Prostate gland (tissue), 2 donors: ENCODE measurements around the gene FOLR1. TPM values are rescaled to one million over a fixed set of nuclear protein-coding genes. Genes with fewer than 3 reads are reported as not detected.
"Not testable (repeated sequence)": the region's sequence is repeated elsewhere in the genome, so short reads cannot be mapped to it uniquely, and the experiment has no call there.

ENCODE experiments used
- DNase-seq: peaks from one replicate; pipeline ENCODE4 v3.0.0-alpha.2; 2019; ENCODE audit warnings: low spot score
- H3K27ac ChIP-seq, 2 donors: fragments of 200-600 bp; sonication (generic); 2 replicates each; pipeline ENCODE4 v1.5.1; 2017 to 2019
- H3K27me3 ChIP-seq: fragments of 200-600 bp; sonication (generic); replicated peaks from 2 replicates; pipeline ENCODE4 v1.5.1; 2019; ENCODE audit not compliant: insufficient read depth
- H3K36me3 ChIP-seq, 2 donors: fragments of 200-600 bp; sonication (generic); 1 replicate in 1 of 2; 2 replicates in 1 of 2; pipeline versions ENCODE4 v1.5.1 to v1.8.1; 2017 to 2019
- H3K4me1 ChIP-seq: fragments of 200-600 bp; sonication (generic); replicated peaks from 2 replicates; pipeline ENCODE4 v1.5.1; 2019
- H3K4me3 ChIP-seq, 2 donors: fragments of 200-600 bp; sonication (generic); 2 replicates each; pipeline ENCODE4 v1.5.1; 2017 to 2019
- H3K9me3 ChIP-seq: fragments of 200-600 bp; sonication (generic); 2 replicates; pipeline ENCODE4 v1.5.1; 2017
- CTCF ChIP-seq, 4 experiments: fragments of 200-600 bp in 2 of 4; fragments of 450-650 bp in 2 of 4; sonication (generic) in 2 of 4; IDR thresholded peaks; 1 replicate in 3 of 4; 2 replicates in 1 of 4; pipeline ENCODE4 v1.5.1; 2016 to 2019; ENCODE audit warnings: antibody characterized with exemption in 4 of 4, mild to moderate bottlenecking in 2 of 4, moderate library complexity in 2 of 4
- POLR2A ChIP-seq: fragments of 450-650 bp; IDR thresholded peaks from one replicate; pipeline ENCODE4 v1.6.1; 2016; ENCODE audit warnings: antibody characterized with exemption, mild to moderate bottlenecking
- POLR2AphosphoS5 ChIP-seq: sonication (generic); formaldehyde crosslinking; IDR thresholded peaks from one replicate; pipeline ENCODE4 v1.6.1; 2017; ENCODE audit warnings: antibody characterized with exemption
- WGBS: methylation state at CpG from one replicate; pipeline ENCODE4 v1.1.5; 2018; 5-methylcytosine and 5-hydroxymethylcytosine counted together
- intact Hi-C: fragments of 100-400 bp; cut with DNase I; formaldehyde crosslinking; loops from one replicate; pipeline ENCODE4 v1.14.2; 2022
- total RNA-seq, 2 donors: library from RNA; depleted of rRNA; stranded (reverse); fragments of >200 nt; gene quantifications; one replicate each; pipeline ENCODE4 v1.1.0, GENCODE V29; 2016

Gene FOLR1
- 1 to 10 TPM in 1 of 2 donors, not detected in 1; 8.9 TPM for total RNA-seq

- Histone ChIP-seq H3K9me3 (no peaks in the 10 kb centered on the region), H3K36me3 (no peaks in the 10 kb centered on the region), H3K4me3 (no peak within 1 kb of the TSS), H3K27ac (no peak within 1 kb of the TSS), H3K4me1 (no peaks in the 10 kb centered on the region), H3K27me3 (no peaks in the 10 kb centered on the region)
- 81% methylated on average over 5 of the region's 5 CpGs for WGBS
- intact Hi-C loops, result no loop called here
- TF ChIP-seq CTCF (IDR thresholded peaks at IDR 0.05) (no peak), POLR2A (no peak), POLR2AphosphoS5 (no peak)
- DNase-seq, result no peak
Observed at GRCh38 chr11:72191961-72192381, at the start of gene FOLR1. TSS of gene FOLR1 (plus strand) at chr11:72192140. CDS start at chr11:72192174, 34 bp downstream.

- not testable (repeated sequence) for H3K27me3 ChIP-seq, H3K27ac ChIP-seq, H3K9me3 ChIP-seq, H3K4me1 ChIP-seq, DNase-seq, H3K4me3 ChIP-seq, H3K36me3 ChIP-seq
- WGBS, result no CpG with 5 or more reads among the region's 1 CpG
- intact Hi-C loops, result loop anchor here (5.0 kb wide), 2 partner anchors 115 to 165 kb away; no protein-coding TSS in a partner anchor
Observed at GRCh38 chr11:72142543-72142942, 49.4 kb upstream of the FOLR1 start.

DNA sequence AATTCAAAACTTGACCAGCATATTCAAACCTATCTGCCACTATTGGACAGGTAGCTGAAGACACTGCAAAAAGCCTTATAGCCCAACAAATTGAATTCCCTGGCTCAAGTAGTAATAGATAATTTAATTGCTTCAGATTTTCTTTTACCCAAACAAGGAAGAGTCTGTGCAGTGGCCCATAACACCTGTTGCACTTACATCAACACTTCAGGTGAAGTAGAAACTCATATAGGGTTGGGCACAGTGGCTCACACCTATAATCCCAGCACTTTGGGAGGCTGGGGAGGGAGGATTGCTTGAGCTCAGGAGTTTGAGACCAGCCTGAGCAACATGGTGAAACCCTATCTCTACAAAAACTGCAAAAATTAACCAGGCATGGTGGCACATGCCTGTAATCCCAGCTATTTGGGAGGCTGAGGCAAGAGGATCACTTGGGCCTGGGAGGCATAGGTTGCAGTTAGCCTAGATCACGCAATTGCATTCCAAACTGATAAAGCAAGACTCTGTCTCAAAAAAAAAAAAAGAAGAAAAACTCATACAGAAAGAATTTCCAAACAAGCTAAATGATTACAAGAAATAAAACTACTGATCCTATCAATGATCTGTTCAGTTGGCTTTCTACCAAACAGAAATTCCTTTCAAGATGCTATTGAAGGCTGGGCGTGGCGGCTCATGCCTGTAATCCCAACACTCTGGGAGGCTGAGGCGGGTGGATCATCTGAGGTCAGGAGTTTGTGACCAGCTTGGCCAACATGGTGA lies 47.0 kb upstream of the FOLR1 start:
- Histone ChIP-seq H3K4me3 (no peak overlapping the region), H3K27ac (no peak overlapping the region), H3K36me3 (no peaks in the 10 kb centered on the region), H3K4me1 (no peaks in the 10 kb centered on the region), H3K27me3 (no peaks in the 10 kb centered on the region), H3K9me3 (no peaks in the 10 kb centered on the region)
- WGBS, result 82% methylated on average over 4 of the region's 4 CpGs
- TF ChIP-seq POLR2A (no peak), CTCF (IDR thresholded peaks at IDR 0.05) (no peak), POLR2AphosphoS5 (no peak)
- intact Hi-C loops, result loop anchor here (5.0 kb wide), 2 partner anchors 118 to 168 kb away; no protein-coding TSS in a partner anchor
- no peak for DNase-seq

GRCh38 chr11:72146625-72147024 lies 45.3 kb upstream of the FOLR1 start:
- TF ChIP-seq POLR2AphosphoS5 (no peak), CTCF (IDR thresholded peaks at IDR 0.05) (no peak), POLR2A (no peak)
- no peak overlapping the region for H3K27ac ChIP-seq
- no peaks in the 10 kb centered on the region for H3K9me3 ChIP-seq
- WGBS, result 30% methylated on average over 2 of the region's 2 CpGs
- H3K4me3 ChIP-seq, result no peak overlapping the region
- no peaks in the 10 kb centered on the region for H3K4me1 ChIP-seq
- no peak for DNase-seq
- no peaks in the 10 kb centered on the region for H3K36me3 ChIP-seq
- no peaks in the 10 kb centered on the region for H3K27me3 ChIP-seq
- intact Hi-C loops, result no loop called here

- H3K27me3 ChIP-seq, result no peaks in the 10 kb centered on the region
- intact Hi-C loops, result no loop called here
- DNase-seq, result no peak
- no peaks in the 10 kb centered on the region for H3K9me3 ChIP-seq
- no peak overlapping the region for H3K27ac ChIP-seq
- H3K4me3 ChIP-seq, result no peak overlapping the region
- H3K36me3 ChIP-seq, result no peaks in the 10 kb centered on the region
- WGBS, result 79% methylated on average over 4 of the region's 4 CpGs
- no peaks in the 10 kb centered on the region for H3K4me1 ChIP-seq
- TF ChIP-seq POLR2A, result no peak
- no peak for TF ChIP-seq CTCF (IDR thresholded peaks at IDR 0.05)
- no peak for TF ChIP-seq POLR2AphosphoS5
Observed at GRCh38 chr11:72150882-72151281, 41.1 kb upstream of the FOLR1 start.

DNA sequence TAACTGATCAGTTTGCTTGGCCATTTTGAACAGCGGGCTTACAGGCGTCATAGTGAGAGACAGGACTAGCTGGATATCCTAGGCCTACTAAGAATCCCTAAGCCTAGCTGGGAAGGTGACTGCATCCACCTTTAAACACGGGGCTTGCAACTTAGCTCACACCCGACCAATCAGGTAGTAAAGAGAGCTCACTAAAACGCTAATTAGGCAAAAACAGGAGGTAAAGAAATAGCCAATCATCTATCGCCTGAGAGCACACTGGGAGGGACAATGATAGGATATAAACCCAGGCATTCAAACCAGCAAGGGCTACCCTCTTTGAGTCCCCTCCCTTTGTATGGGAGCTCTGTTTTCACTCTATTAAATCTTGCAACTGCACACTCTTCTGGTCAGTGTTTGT lies 38.1 kb upstream of the FOLR1 start:
- H3K9me3 ChIP-seq, H3K4me3 ChIP-seq, H3K4me1 ChIP-seq, intact Hi-C loops, H3K36me3 ChIP-seq, H3K27me3 ChIP-seq, H3K27ac ChIP-seq, DNase-seq: not testable (repeated sequence)
- 87% methylated on average over 6 of the region's 6 CpGs for WGBS
